Peyer's patch (tissue), 4 donors: Measurements from ENCODE around the gene ZSCAN10. TPM values are rescaled to one million over a fixed set of nuclear protein-coding genes. Genes with fewer than 3 reads are reported as not detected.
A peak's percentile ranks its signal among the peaks of the same experiment; 100 is the strongest.

ENCODE experiments used
- DNase-seq, 3 donors: peaks; one replicate each; pipeline ENCODE4 v3.0.0-alpha.2; 2017 to 2019
- H3K27ac ChIP-seq, 4 donors: fragments of 200-600 bp; sonication (generic); one replicate each; pipeline ENCODE4 v1.5.1; 2016 to 2019
- H3K27me3 ChIP-seq, 2 donors: fragments of 200-600 bp; sonication (generic); one replicate each; pipeline ENCODE4 v1.5.1; 2019
- H3K36me3 ChIP-seq, 3 donors: fragments of 200-600 bp; sonication (generic); one replicate each; pipeline ENCODE4 v1.5.1; 2016 to 2019
- H3K4me1 ChIP-seq, 4 donors: fragments of 200-600 bp; sonication (generic); one replicate each; pipeline ENCODE4 v1.5.1; 2016 to 2019
- H3K4me3 ChIP-seq, 4 donors: fragments of 200-600 bp; sonication (generic); 1 replicate in 3 of 4; 2 replicates in 1 of 4; pipeline ENCODE4 v1.5.1; 2016 to 2019; ENCODE audit warnings: mild to moderate bottlenecking in 1 of 4
- H3K9me3 ChIP-seq, 4 donors: fragments of 200-600 bp; sonication (generic); one replicate each; pipeline ENCODE4 v1.5.1; 2016 to 2019; ENCODE audit warnings: mild to moderate bottlenecking in 1 of 4
- CTCF ChIP-seq, 6 experiments: fragments of 450-650 bp in 4 of 6; fragments of 200-600 bp in 2 of 6; sonication (generic) in 1 of 6; IDR thresholded peaks; one replicate each; pipeline ENCODE4 v1.5.1; 2017 to 2019; ENCODE audit warnings: antibody characterized with exemption in 6 of 6, mild to moderate bottlenecking in 3 of 6, moderate library complexity in 1 of 6
- POLR2A ChIP-seq, 2 donors: fragments of 450-650 bp; IDR thresholded peaks; one replicate each; pipeline ENCODE4 v1.5.1; 2017; ENCODE audit warnings: antibody characterized with exemption in 2 of 2, mild to moderate bottlenecking in 2 of 2, moderate library complexity in 2 of 2
- total RNA-seq, 4 donors: library from RNA; depleted of rRNA; stranded (reverse); fragments of >200 nt; gene quantifications; one replicate each; pipeline ENCODE4 v1.1.0, GENCODE V29; 2016

The ZSCAN10 gene
- total RNA-seq, 4 donors from 2014 or later = not detected

- Histone ChIP-seq H3K27ac (peak within 1 kb of the TSS; percentile 11 to 49 (median 47)), H3K27me3 (no peaks in the 10 kb centered on the region), H3K36me3 (peaks cover 0 to 16% (median 0%) of the 10 kb centered on the region in 3 donors), H3K9me3 (no peaks in the 10 kb centered on the region), H3K4me3 (peak within 1 kb of the TSS; percentile 34 to 68 (median 50)), H3K4me1 (peaks cover 0 to 31% (median 2%) of the 10 kb centered on the region in 4 donors)
- TF ChIP-seq CTCF (IDR thresholded peaks at IDR 0.05) (peak in 1 of 6 experiments; percentile 3), POLR2A (IDR thresholded peaks at IDR 0.05) (peak in 1 of 2 donors; percentile 19)
- DNase-seq = peak in 2 of 3 donors; percentile 84 to 86
Measured at GRCh38 chr16:3112058-3112880, 13.2 kb upstream of the ZSCAN10 start, which contains the start of gene ZNF205. TSS of gene ZNF205 (plus strand) at chr16:3112586. CDS start at chr16:3113431, 845 bp downstream.

GRCh38 chr16:3106205-3106928 lies 7.3 kb upstream of the ZSCAN10 start:
- H3K27ac ChIP-seq = peak overlapping the region; percentile 77 to 90 (median 83)
- no peaks in the 10 kb centered on the region for H3K27me3 ChIP-seq
- no peaks in the 10 kb centered on the region for H3K9me3 ChIP-seq
- peaks cover 0 to 10% (median 5%) of the 10 kb centered on the region in 4 donors for H3K4me1 ChIP-seq
- H3K36me3 ChIP-seq = no peaks in the 10 kb centered on the region
- peak; percentile 91 to 97 (median 96) for DNase-seq
- TF ChIP-seq CTCF (IDR thresholded peaks at IDR 0.05) = no peak
- peak in 1 of 2 donors; percentile 54 for TF ChIP-seq POLR2A (IDR thresholded peaks at IDR 0.05)
- peak overlapping the region; percentile 59 to 73 (median 70) for H3K4me3 ChIP-seq

GRCh38 chr16:3101841-3102470 lies 2.9 kb upstream of the ZSCAN10 start:
- Histone ChIP-seq H3K4me3 (peak overlapping the region in 1 of 4 donors; percentile 15), H3K27me3 (no peaks in the 10 kb centered on the region), H3K27ac (peak overlapping the region in 1 of 4 donors; percentile 58), H3K36me3 (no peaks in the 10 kb centered on the region), H3K4me1 (peaks cover 0 to 16% (median 6%) of the 10 kb centered on the region in 4 donors), H3K9me3 (no peaks in the 10 kb centered on the region)
- TF ChIP-seq POLR2A (IDR thresholded peaks at IDR 0.05) = no peak
- no peak for TF ChIP-seq CTCF (IDR thresholded peaks at IDR 0.05)
- DNase-seq = no peak

- Histone ChIP-seq H3K27ac (peak overlapping the region in 2 of 4 donors; percentile 17 to 58), H3K27me3 (no peaks in the 10 kb centered on the region), H3K36me3 (no peaks in the 10 kb centered on the region), H3K9me3 (no peaks in the 10 kb centered on the region), H3K4me3 (peak overlapping the region in 1 of 4 donors; percentile 15), H3K4me1 (peaks cover 0 to 14% (median 3%) of the 10 kb centered on the region in 4 donors)
- TF ChIP-seq CTCF (IDR thresholded peaks at IDR 0.05) (peak in 4 of 6 experiments; percentile 52 to 62 (median 58)), POLR2A (IDR thresholded peaks at IDR 0.05) (no peak)
- peak in 1 of 3 donors; percentile 25 for DNase-seq
Measured at GRCh38 chr16:3101018-3101840, 2.1 kb upstream of the ZSCAN10 start.
